Measurements from ENCODE around the gene FLNB. TPM values are rescaled to one million over a fixed set of nuclear protein-coding genes. Genes with fewer than 3 reads are reported as not detected.

The FLNB gene
- polyA plus RNA-seq, 3 donors: 0.47 to 4.0 (median 2.1) TPM

GRCh38 chr3:58018892-58019742 lies 10.9 kb downstream of the FLNB start:
- H3K4me3 Mint-ChIP-seq: no peak overlapping the region
- Histone ChIP-seq H3K36me3 (replicated peaks in 1 of 2; ENCODE audit: control insufficient read depth in 1 of 2, insufficient read depth in 2 of 2, low read length in 2 of 2) (no peaks in the 10 kb centered on the region), H3K4me2 (replicated peaks; ENCODE audit: extremely low read depth, low read length, poor library complexity, severe bottlenecking) (no peak overlapping the region), H3K4me3 (replicated peaks in 1 of 3; ENCODE audit: low read depth in 2 of 3, low read length in 3 of 3) (no peak overlapping the region), H3K4me1 (ENCODE audit: control insufficient read depth in 1 of 2, insufficient read depth in 2 of 2, low read length in 2 of 2) (no peaks in the 10 kb centered on the region), H3K79me2 (ENCODE audit: insufficient read depth, low read length) (peaks cover 65% of the 10 kb centered on the region), H3K27ac (ENCODE audit: low read depth in 1 of 2, low read length in 2 of 2) (no peak overlapping the region), H3K9ac (ENCODE audit: insufficient read depth, low read length, poor library complexity, severe bottlenecking) (no peak overlapping the region), H3K9me3 (replicated peaks in 1 of 2; ENCODE audit: control insufficient read depth in 1 of 2, insufficient read depth in 1 of 2, low read length in 2 of 2) (no peaks in the 10 kb centered on the region), H4K20me1 (ENCODE audit: insufficient read depth, low read length) (no peaks in the 10 kb centered on the region), H2AFZ (ENCODE audit: insufficient read depth, low read depth, low read length, poor library complexity, severe bottlenecking) (no peak overlapping the region), H3K27me3 (ENCODE audit: control insufficient read depth in 2 of 2, insufficient read depth in 2 of 2, low read length in 2 of 2) (no peaks in the 10 kb centered on the region)
- H3K4me1 Mint-ChIP-seq: peaks cover 19% of the 10 kb centered on the region
- H3K27ac Mint-ChIP-seq: peak overlapping the region in 2 of 7 donors; percentile 21 to 42
- TF ChIP-seq, protein P1, sequence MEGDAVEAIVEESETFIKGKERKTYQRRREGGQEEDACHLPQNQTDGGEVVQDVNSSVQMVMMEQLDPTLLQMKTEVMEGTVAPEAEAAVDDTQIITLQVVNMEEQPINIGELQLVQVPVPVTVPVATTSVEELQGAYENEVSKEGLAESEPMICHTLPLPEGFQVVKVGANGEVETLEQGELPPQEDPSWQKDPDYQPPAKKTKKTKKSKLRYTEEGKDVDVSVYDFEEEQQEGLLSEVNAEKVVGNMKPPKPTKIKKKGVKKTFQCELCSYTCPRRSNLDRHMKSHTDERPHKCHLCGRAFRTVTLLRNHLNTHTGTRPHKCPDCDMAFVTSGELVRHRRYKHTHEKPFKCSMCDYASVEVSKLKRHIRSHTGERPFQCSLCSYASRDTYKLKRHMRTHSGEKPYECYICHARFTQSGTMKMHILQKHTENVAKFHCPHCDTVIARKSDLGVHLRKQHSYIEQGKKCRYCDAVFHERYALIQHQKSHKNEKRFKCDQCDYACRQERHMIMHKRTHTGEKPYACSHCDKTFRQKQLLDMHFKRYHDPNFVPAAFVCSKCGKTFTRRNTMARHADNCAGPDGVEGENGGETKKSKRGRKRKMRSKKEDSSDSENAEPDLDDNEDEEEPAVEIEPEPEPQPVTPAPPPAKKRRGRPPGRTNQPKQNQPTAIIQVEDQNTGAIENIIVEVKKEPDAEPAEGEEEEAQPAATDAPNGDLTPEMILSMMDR (IDR thresholded peaks at IDR 0.05): no peak
- H3K36me3 Mint-ChIP-seq: no peaks in the 10 kb centered on the region
- no peaks in the 10 kb centered on the region for H3K27me3 Mint-ChIP-seq (ENCODE audit: low read depth in 3 of 3)
- H3K9me3 Mint-ChIP-seq: no peaks in the 10 kb centered on the region
- intact Hi-C loops (cut with micrococcal nuclease): loop anchor here in 1 of 2 donors (10.0 kb wide), 1 partner anchor 146 kb away; no protein-coding TSS in a partner anchor
- WGBS (ENCODE audit: insufficient coverage): 83% methylated on average over 4 of the region's 8 CpGs
- no peak for DNase-seq

DNA sequence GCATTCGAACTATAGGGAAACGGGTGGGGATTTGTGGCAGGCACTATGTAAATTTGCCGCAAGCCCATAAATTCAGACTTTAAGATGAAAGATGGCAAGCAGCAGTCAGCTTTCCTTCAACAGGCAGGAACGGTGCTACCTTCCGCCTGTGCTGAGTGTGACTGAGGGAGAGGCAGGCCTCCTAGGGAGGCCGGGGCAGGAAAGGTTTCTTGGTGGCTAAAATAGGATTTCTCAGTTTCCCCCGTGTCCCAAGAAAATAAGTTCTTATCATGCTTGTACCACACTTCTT lies 12.5 kb downstream of the FLNB start:
- H3K4me3 Mint-ChIP-seq: no peak overlapping the region
- Histone ChIP-seq H2AFZ (ENCODE audit: insufficient read depth, low read depth, low read length, poor library complexity, severe bottlenecking) (no peak overlapping the region), H3K4me3 (replicated peaks in 1 of 3; ENCODE audit: low read depth in 2 of 3, low read length in 3 of 3) (no peak overlapping the region), H3K4me2 (replicated peaks; ENCODE audit: extremely low read depth, low read length, poor library complexity, severe bottlenecking) (no peak overlapping the region), H3K9me3 (replicated peaks in 1 of 2; ENCODE audit: control insufficient read depth in 1 of 2, insufficient read depth in 1 of 2, low read length in 2 of 2) (no peaks in the 10 kb centered on the region), H3K36me3 (replicated peaks in 1 of 2; ENCODE audit: control insufficient read depth in 1 of 2, insufficient read depth in 2 of 2, low read length in 2 of 2) (no peaks in the 10 kb centered on the region), H3K4me1 (ENCODE audit: control insufficient read depth in 1 of 2, insufficient read depth in 2 of 2, low read length in 2 of 2) (no peaks in the 10 kb centered on the region), H3K79me2 (ENCODE audit: insufficient read depth, low read length) (peaks cover 62% of the 10 kb centered on the region), H3K27me3 (ENCODE audit: control insufficient read depth in 2 of 2, insufficient read depth in 2 of 2, low read length in 2 of 2) (no peaks in the 10 kb centered on the region), H4K20me1 (ENCODE audit: insufficient read depth, low read length) (no peaks in the 10 kb centered on the region), H3K27ac (ENCODE audit: low read depth in 1 of 2, low read length in 2 of 2) (no peak overlapping the region), H3K9ac (ENCODE audit: insufficient read depth, low read length, poor library complexity, severe bottlenecking) (no peak overlapping the region)
- no peaks in the 10 kb centered on the region for H3K9me3 Mint-ChIP-seq
- TF ChIP-seq, protein P1 (IDR thresholded peaks at IDR 0.05): no peak
- intact Hi-C loops (cut with micrococcal nuclease): no loop called here
- no peak overlapping the region for H3K27ac Mint-ChIP-seq
- peaks cover 19% of the 10 kb centered on the region for H3K4me1 Mint-ChIP-seq
- H3K36me3 Mint-ChIP-seq: peaks cover 0 to 4% of the 10 kb centered on the region in 2 donors
- DNase-seq: no peak
- WGBS (ENCODE audit: insufficient coverage): 100% methylated on average over 3 of the region's 7 CpGs
- H3K27me3 Mint-ChIP-seq (ENCODE audit: low read depth in 3 of 3): no peaks in the 10 kb centered on the region
